Activated T-cell treated with anti-CD3 and anti-CD28 coated beads for 24 hours (primary cell): ENCODE data around the gene ARHGEF37.
"Not testable (repeated sequence)": the region's sequence is repeated elsewhere in the genome, so short reads cannot be mapped to it uniquely, and the experiment has no call there.

ENCODE experiments used
- DNase-seq: peaks from one replicate; pipeline ENCODE4 v3.0.0-alpha.2; 2020; ENCODE audit warnings: low read depth

ARHGEF37 gene

DNA sequence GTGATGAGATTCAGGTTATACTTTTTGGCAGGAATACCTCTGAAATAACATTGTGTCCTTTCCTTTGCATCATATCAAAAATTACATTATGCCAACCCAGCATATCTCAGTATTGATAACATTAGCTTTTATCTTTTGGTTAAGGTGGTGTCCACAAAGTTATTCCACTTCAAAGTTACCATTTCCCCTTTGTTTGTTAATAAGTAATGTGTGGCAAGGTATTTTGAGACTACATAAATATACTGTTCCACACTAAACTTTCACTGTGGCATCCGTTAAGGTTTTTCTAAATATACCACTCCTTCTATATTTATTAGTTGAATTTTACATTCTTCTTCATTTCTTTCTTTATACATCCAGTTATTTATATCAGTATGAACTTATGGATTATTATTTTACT, 14.1 kb upstream of the ARHGEF37 start:
- DNase-seq, result no peak

DNA sequence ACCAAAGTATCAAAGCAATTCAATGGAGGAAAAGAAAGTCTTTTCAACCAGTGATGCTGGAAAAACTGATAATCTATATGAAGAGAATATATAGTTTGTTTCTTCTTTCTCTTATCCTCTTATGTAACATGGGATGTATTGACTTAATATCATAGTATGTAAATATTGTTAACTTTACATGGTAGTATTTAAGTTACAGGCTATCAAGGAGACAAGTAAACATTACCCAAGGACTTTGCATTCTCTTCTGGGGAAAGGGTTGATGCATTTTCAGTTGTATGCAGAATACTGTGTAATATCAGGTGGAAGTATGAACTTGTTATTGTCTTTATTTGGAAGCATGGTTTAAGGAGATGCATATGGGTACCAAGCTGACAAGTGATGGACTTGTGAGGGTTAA, 9.1 kb upstream of the ARHGEF37 start:
- no peak for DNase-seq

DNA sequence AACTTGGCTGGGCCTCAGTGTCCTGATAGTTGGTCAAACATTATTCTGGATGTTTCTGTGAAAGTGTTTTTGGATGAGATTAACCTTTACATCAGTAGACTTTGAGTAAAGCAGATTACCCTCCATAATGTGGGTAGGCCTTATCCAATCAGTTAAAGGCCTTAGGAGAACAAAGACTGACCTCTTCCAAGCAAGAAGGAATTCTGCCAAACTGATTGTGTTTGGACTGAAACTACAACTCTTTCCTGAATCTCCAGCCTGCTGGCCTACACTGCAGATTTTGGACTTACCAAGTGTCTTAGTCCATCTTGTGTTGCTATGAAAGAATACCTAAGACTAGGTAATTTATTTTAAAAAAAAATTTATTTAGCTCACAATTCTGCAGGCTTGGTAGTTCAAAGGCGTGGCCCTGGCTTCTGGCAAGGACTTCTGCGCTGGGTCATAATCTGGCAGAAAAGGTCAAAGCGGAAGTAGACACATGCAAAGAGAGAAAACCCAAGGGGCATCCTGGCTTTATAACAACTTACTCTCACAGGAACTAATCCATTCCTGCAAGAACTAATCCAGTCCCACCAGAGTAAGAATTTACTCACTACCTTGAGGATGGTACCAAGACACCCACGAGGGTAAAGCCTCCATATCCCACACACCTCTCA, 8.6 kb upstream of the ARHGEF37 start:
- DNase-seq, result no peak

DNA sequence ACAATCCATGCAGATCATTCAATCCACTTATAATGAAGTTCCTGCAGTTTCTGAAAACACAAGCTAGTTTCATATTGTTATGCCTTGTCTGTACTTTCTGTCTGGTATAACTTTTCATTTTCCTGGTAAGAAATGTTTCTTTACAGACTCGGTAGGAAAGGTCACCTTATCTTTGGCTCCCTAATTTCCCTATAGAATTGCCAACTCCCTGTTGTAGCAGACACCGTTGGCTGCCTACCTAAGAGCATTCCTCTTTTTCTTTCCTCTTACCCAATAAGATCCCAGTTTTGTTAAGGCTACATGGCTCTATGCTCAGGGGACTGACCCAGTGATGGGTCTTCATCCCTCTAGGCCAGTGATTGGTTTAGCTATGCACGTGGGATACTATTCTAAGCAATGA, 6.2 kb upstream of the ARHGEF37 start:
- no peak for DNase-seq

DNA sequence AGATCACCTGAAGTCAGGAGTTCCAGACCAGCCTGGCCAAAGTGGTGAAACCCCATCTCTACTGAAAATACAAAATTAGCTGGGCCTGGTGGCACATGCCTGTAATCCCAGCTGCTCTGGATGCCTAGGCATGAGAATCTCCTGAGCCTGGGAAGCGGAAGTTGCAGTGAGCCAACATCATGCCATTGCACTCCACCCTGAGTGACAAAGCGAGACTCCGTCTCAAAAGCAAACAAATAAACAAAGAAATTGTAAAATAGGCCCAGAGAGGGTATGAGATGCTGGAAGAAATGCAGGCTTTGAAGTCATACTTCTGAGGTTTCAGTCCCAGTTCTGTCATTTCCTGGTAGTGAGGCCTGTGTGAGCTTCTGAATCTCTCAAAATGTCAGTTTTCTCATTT, 5.3 kb upstream of the ARHGEF37 start:
- no peak for DNase-seq

DNA sequence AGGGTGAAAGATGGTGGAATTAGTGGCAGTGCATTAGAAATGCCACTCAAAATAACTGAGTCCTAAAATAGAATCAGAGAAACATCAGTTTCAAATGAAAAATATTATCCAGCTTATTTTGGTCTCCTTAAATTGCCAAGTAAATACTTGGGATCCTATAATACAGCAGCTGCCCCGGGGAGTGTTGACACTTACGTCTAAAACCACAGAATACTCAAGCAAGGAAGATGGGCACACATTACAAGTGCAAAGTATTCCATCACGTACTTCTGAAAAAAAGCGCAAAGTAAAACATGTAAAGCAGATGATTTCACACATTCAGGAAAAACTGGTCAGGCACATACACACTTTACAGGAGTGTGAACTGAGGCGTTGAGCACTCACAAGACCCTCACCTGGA, 2.4 kb upstream of the ARHGEF37 start:
- DNase-seq, result no peak

DNA sequence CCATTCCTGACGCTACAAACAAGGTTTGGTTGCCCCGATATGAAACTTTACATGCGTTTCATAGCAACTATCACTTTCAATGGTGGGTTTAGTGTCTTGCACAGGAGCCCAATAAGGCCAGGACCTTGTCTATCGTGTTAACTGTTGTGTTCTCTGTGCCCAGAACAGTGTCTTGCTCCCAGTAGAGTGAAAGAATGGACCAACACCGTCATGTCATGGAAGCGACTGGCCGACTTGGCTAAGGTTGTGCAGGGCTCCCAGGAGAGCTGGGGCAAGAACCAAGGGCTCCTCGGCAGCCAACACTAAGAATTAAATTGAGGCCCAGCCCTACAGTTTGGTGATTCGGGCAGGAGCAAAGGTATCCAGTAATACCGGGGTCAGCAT, 498 bp upstream of the ARHGEF37 start:
- no peak for DNase-seq

DNA sequence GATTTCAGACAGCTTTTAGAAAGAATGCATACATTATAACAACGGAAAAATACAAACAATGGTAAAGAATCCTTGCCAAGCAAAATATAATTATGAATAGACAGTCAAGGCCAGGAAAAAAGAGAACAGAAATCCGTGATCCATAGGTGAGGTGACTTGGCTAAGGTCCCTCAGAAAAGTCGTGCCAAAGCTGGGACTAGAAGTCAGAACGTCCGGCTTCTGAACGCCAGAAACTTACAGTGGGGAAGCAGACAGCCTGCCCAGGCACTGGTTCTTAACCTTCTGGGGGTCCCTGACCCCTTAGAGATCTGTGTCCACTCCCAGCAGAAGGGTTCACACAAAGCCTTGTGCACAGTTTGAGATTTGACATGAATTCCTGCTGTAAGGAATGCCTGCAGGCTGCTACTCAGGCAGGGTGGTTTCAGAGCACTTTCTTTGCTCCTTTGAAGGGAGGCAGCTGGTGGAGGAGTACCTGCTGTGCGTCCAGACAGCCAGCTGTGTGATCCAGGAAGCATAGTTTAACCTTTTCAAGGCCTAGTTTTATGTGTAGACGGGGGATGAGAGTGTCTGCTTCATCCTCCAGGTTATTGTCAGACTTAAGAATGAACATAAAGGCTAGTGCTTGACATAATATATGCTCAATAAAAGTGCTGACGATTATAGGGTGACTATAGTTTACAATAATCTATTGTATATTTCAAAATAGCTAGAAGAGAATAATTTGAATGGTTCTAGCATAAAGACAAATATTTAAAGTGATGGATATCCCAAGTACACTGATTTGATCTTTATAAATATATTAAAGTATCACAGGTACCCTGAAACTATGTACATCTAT, 852 bp downstream of the ARHGEF37 start:
- DNase-seq, result no peak

DNA sequence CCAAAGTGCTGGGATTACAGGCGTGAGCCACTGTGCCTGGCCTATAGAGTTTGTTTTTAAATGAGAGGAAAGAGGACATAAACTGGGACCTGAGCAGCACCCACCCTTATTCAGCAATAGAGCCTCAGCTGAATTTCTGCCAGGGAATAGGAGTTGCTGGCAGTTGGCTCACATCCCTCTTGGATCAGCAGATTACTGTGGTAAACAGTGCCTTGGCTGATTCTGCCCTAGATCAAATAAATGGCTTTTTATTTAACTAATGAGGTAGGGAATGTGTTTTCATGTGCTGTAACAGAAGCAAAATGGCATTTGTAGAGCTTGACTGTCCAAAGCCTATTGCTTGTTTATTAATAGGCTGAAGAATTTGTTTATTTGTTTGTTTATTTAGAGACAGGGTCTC, 2.1 kb downstream of the ARHGEF37 start:
- DNase-seq, result no peak

DNA sequence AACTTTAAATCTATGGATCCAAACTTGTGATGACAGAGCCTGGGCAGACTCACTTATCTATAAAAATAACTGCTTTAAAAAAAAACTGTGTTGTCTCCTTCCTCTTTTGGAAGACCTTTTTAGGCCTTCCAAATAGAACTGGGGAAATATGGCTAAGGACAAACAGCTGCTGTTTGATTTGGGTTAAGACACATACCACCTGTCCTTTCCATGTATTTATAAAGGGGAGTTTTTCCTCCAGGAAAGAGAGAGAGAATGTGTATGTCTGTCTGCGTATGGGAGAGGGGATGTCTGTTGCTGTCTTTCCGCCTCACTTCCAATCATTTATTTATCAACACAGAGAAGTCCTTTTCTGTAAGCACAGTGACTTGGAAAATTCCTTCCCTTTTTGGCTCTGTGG, 2.8 kb downstream of the ARHGEF37 start:
- no peak for DNase-seq

DNA sequence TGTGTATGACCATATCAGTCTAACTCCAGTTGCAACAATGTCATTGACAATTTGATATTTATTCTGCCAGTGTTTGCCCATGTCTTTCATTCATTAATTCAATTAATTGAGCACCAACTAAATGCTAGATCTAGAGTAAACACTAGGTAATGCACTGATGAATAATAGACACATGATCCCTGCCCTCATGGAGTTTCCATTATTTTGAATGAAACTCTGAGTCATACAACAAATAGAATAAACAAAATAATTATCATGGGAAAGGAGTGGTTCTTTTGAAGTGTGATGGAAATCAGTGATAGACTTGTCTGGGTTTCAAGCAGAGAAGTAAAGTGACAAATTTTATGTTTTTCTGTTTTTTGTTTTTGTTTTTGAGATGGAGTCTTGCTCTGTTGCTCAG, 4.6 kb downstream of the ARHGEF37 start:
- no peak for DNase-seq

DNA sequence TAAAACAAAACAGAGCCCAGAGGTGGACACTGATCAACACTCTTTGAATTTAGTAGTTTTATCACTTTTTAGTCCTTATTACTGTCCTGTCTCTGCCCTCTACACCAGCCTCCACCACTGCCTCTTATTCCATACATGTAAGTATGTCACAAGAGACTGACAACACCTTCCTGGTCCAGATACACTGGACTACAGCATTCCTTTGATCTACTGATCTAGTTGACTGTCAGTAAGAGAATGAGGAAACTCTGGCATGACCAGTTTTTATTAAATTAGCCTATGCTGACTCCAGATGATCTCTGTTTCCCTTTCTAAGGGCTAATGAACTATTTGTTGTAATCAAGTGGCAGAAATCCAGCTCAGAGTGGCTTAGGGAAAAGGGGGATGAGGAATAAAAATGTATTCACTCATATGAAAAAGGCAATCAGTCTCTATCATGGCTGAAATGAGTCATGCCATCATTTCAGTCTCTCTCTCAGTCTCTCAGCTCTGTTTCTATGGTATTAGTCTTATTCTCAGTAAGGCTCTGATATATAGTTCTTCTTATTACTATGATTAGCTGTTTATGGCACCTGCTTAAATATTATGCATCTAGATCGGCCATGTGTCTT, 5.5 kb downstream of the ARHGEF37 start:
- no peak for DNase-seq

DNA sequence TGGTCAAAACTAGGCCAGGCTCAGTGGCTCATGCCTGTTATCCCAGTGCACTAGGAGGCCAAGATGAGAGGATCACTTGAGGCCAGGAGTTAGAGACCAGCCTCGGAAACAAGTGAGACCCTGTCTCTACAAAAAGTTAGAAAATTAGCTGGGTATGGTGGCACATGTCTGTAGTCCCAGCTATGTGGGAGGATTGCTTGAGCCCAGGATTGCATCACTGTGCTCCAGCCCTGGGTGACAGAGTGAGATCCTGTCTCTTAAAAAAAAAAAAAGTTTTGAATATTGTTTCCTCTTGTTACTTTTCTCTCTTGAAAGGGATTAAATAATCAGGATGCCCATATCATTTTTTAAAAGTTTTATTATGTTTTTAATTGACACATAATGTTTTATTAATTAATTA, 7.6 kb downstream of the ARHGEF37 start:
- no peak for DNase-seq

DNA sequence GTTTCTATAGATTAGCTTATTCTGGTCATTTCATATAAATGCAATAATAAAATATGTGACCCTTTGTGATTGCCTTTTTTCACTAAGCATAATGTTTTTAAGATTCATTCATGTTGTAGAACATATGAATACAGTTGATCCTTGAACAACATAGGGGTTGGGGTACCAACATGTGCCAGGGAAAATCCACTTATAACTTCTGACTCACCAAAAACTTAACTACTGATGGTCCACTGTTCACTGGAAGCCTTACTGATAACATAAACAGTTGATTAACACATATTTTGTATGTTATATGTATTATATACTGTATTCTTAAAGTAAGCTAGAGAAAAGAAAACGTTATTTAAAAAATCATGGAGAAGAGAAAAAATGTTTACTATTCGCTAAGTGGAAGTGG, 12.1 kb downstream of the ARHGEF37 start:
- no peak for DNase-seq

DNA sequence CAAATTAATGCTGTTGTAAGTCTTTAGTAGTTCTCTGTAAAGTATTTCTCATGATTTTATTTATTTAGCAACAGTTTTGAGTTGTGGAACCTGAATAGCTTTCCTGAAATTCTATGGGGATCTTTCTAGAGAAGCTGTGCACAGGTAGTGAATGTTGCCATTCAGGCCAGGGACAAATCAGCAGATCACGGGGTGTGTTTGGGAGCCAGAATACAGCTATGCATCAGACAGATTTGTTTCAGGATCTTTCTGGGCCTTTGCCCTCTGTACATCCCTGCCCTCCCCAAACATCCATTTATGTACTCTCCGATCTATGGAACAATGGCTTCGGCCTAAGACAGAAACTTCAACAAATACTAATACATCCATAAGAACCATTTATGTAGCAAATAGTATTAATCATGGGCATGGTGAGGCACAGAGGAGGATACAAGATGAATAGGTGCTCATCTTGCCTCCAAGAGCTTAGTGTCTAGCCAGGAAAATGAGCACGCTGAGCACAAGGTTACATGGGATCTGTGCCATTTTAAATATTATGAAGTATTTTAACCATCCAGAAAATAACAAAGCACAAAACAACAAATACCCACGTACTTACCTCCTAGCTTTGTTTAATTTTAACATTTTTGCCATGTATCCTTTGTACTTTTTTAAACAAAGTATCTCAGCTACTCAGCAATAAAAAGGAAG, 13.1 kb downstream of the ARHGEF37 start:
- no peak for DNase-seq

DNA sequence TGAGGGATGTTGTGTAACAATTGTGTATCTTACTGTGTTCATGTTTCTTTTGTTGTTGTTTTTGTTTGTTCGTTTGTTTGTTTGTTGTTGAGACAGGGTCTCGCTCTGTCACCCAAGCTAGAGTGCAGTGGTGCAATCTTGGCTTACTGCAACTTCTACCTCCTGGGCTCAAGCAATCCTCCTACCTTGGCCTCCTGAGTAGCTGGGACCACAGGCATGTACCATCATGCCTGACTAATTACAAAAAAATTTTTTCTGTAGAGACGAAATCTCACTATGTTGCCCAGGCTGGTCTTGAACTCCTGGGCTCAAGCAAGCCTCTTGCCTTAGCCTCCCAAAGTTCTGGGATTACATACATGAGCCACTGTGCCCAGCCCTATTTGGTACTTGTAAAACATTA, 13.8 kb downstream of the ARHGEF37 start:
- not testable (repeated sequence) for DNase-seq

DNA sequence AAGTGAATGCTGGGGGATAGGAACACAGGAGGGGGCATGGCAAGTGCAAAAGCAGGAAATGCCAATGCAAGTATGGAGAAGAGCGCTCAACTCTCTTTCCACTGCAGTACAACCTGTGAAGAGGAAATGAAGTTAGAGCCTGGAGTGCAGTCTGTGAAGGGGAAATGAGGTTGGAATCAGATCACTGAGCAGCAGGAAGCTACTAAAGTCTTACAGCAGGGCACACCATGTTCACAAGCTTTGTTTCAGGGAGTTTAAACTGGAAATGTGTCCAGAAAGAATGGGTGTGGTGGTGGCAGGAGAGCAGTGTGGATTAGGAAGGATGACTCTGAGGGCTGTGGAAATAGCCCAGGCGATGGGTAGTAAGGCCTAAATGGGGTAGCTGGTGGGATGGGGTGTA, 15.4 kb downstream of the ARHGEF37 start:
- DNase-seq, result no peak

DNA sequence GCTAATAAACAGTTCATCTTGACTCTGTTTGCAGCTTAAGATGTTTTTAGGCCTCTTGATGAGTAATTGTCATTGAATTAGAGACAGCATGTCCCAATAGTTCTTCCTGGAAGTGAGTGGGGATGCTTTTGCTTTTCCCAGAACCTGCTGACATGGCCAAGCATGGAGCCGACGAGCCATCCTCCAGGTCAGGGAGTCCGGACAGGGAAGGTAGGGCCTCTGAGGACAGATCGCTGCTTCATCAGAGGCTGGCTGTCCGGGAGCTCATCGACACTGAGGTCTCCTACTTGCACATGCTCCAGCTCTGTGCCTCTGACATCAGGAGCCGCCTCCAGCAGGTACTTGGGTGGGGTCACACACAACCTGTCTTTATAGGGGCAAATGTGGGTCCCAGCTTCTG, 16.3 kb downstream of the ARHGEF37 start:
- DNase-seq, result no peak

DNA sequence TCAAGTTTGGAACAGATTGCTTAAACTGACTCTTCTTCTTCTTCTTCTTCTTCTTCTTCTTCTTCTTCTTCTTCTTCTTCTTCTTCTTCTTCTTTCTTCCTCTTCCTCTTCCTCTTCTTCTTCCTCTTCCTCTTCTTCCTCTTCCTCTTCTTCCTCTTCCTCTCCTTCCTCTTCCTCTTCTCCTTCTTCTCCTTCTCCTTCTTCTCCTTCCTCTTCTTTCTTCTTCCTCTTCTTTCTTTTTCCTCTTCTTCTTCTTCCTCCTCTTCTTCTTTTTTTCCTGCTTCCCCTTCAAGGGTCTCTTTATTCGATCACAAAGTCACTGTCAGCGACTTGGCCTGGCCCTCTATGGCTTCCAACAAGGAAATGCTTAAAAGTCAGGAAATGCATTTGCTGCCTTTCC, 16.9 kb downstream of the ARHGEF37 start:
- not testable (repeated sequence) for DNase-seq

DNA sequence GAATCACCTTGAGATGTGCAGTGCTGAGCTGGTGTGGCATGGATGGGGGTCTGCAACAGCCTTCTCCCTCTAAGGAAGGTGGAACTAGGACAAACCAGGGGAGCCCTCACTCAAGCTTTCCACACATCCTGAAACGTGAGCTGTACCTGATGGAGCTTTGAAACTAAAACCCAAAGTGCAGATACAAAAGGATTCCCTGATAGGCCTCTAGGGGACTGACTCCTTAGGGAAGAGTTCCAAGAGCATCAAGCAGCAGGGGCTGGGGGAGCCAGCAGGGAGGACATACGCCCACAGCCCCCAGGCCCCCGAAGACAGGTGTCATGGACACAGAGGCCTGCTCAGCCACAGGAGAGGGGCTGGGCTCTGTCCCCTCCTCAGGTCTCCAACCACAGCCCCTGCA, 17.7 kb downstream of the ARHGEF37 start:
- DNase-seq, result no peak

DNA sequence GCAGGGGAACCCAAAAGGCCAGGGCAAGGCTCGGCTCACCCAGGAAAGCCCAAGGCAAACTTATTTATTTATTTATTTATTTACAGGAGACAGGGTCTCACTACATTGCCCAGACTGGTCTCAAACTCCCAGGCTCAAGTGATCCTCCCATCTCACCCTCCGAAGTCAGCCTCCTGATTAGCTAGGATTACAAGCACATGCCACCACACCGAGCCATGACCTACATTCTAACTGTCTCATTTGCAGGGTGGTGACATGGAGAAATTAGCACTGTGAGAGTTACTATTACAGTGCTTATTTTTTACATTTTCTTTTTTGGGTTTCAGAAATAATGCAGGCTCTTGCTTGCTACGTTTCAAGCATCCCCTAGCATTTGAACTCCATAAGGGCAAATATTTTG, 18.1 kb downstream of the ARHGEF37 start:
- DNase-seq, result no peak

DNA sequence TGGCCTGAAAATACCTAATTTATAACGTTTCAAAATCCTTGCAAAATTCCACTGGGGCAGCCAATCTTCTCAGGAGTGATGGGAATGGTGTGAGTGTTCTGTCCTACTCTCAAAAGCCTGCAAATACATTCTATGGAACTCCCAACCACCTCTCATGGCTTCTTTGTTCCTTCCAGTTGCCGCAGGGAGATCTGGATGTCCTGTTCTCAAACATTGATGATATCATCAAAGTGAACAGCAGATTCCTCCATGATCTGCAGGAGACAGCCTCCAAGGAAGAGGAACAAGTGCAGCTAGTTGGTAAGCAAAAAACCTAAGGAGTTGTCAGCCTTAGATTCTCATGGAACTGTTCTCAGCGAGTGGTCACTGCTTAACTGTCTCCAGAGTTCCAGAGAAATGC, 19.6 kb downstream of the ARHGEF37 start:
- DNase-seq, result no peak

DNA sequence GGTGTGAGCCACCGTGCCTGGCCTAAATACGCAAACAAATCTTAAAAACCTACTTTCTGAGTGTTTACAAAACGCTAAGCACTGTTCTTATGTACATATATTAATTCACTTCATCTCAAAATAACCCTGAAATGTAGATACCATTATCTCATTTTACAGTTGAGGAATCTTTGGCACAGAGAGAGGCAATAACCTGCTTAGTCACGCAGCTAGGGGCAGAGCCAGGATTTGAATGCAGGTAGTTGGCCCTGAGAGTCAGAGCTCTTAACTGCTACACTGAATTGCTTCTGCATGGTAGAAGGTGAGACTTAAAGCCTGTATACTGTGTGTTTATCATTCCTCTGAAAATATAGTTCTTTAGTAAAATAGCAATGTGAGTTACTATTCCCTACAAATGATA, 21.9 kb downstream of the ARHGEF37 start:
- no peak for DNase-seq
